Germinal center (tissue), 1 donor: ENCODE measurements around the gene NEURL1B.
A peak's percentile ranks its signal among the peaks of the same experiment; 100 is the strongest.
"Not testable (repeated sequence)": the region's sequence is repeated elsewhere in the genome, so short reads cannot be mapped to it uniquely, and the experiment has no call there.

Experiments used
- DNase-seq: peaks from one replicate; pipeline ENCODE4 v3.0.0; 2012; ENCODE audit warnings: mixed read lengths, low spot score

The NEURL1B gene

DNA sequence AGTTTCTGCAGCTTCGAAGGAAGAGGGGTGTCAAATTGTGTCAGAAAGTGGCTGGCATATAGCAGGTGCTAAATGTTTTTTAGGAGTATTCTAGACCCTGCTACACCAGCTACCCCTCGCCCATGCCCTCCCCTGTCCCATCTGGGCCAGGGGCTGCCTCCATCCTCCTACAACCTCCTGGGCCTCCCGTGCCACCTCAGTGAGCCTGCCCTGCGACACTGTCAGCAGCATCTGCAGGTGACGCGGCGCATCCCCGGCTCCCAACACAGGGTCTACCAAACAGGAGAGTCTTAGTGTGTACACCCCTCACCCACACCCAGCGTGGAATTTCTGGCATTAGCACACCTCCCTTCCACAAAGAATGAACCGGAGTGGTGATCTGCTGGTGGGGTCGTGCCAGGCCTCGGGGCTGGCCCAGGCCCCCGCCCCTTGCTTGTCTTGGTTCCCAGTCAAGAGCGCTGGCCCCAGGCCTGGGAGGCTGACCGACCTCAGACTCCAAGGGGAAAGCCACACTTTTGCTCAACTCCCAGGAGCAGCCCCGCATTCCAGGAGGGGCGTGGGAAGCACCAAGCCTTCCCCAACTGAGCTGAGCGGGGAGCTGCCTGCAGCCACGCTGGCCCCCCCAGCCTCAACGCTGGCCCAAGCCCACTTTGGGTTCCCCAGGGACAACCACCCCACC lies 55.2 kb downstream of the NEURL1B start:
- no peak for DNase-seq

DNA sequence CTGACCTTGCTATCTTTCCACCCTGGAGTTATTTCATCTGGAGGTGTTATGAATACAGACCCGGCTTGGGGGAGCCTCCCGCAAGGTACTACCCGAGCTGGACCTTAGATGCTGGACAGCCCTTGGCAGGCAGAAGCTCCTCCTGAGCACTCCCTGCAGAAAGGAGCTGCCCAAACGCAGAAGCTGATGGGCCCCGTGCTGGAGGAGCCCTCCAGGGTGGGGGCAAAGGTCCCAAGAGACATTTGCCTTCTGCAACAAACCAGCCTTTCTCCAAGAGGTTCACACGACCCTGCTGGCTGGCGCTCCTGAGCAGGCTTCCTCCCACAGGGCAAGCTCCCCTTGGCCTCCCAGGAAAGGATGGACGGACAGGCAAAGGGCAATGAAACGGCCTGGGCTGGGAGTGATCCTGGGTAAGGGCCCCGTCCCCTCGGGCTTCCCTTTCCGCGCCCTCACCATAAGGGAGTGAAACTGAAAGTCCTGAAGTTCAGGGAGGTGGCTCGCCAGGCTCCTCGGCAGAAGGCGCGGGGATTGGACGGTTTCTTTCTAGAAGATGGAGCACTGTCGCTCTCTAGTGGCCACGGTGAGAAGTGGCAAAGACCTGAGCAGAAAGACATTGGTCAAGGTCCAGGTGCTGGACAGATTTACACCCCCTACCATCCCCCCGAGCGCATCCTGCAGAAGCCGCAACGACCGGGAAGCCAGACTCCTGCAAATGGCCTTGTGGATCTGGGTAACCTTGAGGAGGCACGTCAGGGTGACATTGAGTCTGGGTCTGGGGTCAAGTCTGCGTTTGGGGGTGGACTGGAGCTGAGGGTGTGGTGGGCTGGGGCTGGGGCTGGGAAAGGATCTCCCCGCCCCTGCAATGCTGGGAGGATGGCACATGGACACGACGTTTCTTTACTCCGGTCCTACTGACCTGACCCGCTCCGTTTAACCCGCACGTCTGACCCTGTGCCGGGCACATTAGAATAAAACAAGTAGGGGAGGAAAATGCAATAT lies 56.4 kb downstream of the NEURL1B start:
- DNase-seq: peak; percentile 87

DNA sequence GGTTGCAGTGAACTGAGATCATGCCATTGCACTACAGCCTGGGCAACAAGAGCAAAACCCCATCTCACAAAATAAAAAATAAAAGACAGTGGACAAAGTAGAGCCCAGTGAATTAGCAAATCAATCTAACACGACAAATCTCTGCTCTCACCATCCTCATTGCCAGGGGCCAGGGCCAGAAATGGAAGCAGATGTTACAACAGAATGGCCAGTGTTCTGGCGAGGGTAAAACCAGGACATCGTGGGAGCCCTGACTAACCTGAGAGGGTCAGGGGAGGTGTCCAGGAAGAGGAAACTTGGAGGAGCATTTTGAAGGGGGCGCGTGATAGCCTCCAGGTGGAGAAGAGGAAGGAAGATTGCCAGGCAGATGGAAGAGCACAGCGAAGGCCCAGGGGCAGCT lies 58.4 kb downstream of the NEURL1B start:
- DNase-seq: no peak

DNA sequence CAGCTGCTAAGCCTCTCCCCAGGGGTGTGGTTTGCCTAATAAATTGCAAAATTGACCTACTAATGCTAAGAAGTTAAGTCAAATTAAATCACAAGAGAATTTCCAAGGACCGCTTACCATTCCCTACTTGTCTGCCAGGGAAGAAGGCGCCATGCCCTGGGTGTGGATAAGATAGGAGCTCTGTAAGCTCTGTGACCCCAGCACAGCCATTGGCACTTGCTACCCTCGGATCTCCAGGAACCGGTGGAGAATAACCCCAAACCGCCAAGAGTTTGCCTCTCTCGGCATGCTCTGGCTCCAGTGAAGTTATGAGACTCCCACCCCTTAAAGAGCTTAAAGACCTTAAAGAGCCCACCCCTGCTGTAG lies 58.9 kb downstream of the NEURL1B start:
- DNase-seq: no peak

DNA sequence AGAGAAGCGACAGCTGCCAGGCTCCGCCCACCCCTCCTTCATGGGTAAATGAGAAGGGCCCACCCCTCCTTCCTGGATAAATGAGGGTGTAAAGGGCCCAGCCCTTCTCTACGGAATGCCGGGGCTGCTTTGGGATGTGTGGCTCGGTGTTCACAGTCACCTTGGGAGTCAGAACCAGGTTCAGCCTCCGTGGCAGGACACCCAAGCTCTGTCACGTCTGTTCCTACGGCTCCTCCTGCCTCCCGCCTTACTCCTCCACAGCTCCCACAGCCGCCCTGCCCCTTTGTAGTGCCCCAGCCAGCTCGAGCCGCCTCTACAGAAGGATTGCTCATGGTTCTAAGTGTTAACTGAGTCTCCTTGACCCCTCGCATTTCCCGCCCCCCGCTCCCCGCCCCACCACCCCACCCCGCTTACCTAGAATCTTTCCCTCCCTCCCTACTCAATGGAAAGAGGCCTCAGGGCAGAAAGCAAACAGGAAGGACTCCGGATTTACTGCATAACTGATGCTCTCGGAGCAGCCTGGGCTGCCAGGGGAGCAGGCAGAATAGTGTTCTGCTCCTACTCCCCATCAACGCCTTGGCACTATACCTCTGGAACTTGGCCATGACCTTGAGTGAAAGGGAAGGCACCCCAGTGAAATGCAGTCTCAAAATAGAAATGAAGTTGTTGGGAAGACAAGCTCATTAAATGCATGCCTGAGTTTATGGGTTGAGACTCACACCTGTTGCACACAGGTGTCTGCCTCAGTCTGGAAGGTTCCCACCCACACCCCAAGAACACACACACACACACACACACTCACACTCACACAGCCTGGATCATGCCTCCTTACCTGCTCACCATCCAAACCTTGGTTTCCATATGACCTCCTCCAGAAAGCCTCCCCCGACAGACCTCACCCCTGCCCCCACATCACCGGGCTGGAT lies 59.6 kb downstream of the NEURL1B start:
- no peak for DNase-seq

DNA sequence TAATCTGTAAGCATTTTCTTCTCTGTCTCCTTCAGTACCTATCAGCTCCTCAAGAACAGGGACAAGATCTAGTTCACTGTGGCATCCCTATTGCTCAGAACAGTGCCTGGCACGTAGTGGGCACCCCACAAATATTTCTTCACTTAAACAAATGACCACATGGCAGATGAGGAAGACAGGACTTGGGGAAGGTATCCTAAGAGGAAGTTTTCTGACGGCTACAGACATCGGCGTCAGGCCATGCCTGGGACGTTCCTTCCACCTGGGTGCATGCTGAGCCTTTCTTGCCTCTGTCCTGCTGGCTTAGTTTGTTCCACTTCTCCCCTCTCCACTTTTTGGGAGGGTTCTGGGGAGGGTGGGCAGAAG lies 60.2 kb downstream of the NEURL1B start:
- no peak for DNase-seq

DNA sequence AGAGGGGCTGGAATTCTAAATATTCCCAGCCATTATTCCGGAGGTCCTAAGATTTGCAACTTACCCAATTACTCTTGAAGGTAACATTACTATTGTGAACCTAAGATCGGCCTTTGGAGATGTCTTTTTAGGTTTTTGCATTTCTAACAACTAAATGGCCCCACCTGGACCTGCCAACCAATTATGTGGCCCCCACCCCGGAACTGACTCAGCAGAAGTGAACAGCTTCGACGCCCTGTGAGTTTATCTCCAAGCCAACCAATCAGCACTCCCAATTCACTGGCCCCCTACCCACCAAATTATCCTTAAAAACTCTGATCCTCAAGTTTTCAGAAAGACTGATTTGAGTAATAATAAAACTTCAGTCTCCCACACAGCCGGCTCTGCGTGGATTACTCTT lies 62.9 kb downstream of the NEURL1B start:
- DNase-seq: no peak

DNA sequence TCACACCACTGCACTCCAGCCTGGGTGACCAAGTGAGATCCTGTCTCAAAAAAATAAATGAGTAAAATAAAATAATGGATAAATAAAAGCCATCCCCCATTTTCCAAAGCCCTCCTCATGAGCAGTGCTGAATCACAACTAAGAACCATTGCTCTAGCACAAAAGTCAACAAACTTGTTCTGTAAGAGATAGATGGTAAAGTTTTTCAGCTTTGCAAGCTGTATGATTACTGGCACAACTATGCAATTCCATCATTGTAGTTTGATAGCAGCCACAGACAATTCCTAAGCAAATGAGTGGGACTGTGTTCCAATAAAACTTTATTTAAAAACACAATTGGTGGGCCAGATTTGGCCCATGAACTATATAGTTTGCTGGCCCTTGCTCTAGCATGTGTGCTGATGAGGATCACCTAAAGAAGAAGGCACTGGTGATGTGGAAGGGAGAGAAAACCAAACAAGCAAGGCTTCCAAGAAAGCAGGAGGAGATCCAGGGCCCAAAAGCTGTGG lies 64.6 kb downstream of the NEURL1B start:
- DNase-seq: no peak

DNA sequence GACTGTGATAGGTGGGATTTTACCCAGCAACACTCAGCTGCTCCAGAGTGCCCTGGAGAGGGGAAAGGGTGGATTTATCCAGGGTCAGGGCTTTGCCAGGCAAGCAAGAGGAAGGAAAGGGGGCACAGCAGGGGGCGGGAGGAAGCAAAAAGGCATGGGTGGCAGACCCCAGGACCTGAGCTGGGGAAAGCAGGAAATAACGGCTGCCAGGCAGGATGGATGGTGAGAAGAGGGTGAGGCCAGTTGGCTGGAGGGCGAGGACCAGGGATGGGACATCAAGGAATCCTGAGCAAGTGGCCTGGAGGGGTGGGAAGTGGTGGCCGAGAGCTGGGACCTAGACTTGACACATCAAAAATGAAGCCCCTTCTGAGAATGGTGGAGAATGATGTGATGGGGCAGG lies 65.7 kb downstream of the NEURL1B start:
- DNase-seq: no peak

DNA sequence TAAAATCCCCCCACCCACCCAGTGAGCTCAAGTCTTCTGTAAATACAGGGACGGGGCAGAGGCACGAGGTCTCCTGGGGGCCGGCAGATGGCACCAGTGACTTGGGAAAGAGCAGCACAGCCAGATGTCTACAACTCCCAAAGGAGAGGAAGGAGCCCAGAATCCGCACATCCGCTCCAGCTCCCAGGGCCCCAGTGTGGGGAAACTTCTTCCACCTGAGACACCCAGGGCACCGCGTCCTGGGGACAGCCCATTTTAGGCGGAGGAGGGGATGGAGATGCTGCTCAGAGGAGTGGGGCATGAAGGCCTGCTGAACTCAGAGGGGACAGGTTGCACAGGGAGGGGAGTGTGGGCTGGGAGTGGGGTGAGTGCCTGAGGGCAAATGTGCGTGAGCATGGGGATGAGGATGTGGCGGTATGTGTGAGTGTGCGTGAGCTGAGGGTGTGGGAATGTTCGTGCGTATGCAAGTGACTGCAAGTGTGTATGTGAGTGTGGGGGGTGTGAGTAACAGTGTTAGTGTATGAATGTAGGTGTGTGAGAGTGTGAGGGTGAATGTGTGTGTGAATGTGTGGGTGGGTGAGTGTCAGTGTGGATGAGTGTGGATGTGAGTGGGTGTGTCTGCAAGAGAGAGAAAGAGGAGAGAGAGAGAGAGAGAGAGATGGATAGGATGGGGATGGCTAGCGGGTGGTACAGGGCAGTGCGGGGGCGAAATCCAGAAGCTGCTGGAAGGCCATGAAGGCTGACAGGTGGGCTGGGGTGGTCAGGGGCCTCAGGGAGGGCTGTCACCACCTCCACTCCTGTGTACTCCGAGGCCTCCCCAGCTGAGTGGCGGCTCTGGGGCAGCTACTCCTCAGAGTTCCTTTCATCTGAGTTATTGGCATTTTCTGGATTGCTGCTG lies 66.5 kb downstream of the NEURL1B start:
- DNase-seq: no peak

DNA sequence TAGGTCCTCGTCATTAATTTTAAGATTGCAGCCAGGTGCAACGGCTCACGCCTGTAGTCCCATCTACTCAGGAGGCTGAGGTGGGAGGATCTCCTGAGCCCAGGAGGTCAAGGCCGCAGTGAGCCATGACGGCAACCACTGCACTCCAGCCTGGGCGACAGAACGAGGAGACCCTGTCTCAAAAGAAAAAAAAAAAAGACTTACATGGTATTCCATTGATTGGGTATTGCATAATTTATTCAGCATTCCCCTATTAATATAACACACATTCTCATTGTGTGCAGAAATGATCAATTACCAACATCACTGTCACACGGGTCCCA lies 67.1 kb downstream of the NEURL1B start:
- DNase-seq: no peak

DNA sequence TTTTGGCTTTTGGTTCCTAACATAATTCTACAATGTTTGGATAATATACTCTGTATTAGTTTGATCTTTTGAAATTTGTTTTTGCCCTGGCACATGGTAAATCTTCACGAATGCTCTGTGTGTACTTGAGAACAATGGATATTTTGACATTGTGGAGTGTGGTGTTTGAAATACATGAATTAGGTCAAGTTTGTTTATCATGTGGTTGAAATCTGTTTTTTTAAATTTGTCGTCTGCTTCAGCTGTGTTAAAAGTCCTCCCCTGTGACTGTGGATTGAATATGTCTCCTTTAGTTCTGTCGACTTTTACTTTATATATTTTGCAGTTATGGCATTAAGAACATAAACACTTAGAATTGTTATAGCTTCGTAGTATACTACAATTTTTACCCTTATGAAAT lies 69.6 kb downstream of the NEURL1B start:
- no peak for DNase-seq

DNA sequence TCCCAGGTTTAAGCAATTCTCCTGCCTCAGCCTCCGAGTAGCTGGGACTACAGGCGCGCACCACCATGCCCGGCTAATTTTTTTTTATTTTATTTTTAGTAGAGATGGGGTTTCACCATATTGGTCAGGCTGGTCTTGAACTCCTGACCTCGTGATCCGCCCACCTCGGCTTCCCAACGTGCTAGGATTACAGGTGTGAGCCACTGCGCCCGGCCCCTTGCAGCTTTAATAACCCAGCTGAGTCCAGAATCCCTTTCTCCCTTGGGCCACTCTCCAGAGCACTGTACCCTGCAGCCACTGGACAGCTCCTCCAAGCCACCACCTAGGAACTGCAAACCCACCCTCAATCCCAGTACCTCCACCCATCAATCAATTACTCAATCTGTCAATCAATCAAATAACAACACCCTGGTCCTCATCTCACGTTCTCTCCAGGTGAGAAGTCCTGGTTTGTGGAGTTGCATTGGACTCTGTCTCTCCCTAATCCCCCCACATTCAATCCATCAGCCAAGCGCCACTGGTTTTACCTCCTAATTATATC lies 70.3 kb downstream of the NEURL1B start:
- DNase-seq: not testable (repeated sequence)

DNA sequence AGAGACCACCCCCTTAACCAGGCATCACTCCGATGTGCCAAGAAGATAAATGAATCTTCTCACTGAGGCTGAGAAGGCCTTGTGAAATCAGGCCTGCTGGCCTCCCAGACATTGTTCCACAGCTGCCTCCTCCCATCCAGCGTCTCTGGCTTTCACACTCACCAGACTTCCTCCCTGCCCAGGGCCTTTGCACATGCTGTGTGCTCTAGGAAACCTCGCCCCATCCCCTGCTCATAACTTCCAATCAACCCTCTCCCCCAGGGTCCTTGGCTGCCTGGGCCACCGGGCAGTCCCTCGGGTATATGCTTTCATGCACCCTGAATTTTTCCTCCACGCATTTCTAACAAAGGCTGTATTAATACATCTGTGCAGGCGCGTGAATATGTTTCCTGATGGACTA lies 71.5 kb downstream of the NEURL1B start:
- no peak for DNase-seq

DNA sequence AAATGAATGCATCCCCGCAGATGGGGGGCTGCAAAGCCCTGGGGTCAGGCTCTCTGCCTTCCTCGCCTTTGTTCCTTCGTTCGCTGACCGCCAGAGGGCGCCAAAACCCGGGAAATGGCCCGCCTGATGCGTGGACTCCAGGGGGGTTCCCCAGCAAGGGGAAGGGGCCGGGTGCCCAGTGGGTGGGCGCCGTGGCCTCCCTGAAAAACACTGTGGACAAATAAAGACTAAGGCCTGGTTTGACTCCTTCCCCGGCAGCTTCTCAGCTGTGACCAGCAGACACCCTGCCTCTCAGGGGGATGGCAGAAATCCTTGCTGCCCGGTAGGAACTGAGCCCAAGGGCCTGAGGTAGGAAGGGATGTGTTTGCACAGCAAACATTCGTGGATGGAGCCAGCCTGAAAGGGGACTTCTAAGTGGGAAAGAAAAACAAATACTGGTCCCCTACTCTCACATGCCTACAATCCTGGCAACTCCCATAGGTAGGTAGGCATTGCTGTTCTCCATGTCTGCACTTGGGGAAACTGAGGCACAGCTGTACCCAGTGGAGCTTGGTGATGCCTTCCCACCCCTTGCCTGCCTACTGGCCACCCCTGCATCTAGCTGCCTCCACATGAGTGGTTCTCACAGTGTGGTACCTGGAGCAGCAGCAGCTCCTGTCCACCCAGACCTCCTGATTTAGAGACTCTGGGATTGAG lies 72.2 kb downstream of the NEURL1B start:
- DNase-seq: peak; percentile 66

DNA sequence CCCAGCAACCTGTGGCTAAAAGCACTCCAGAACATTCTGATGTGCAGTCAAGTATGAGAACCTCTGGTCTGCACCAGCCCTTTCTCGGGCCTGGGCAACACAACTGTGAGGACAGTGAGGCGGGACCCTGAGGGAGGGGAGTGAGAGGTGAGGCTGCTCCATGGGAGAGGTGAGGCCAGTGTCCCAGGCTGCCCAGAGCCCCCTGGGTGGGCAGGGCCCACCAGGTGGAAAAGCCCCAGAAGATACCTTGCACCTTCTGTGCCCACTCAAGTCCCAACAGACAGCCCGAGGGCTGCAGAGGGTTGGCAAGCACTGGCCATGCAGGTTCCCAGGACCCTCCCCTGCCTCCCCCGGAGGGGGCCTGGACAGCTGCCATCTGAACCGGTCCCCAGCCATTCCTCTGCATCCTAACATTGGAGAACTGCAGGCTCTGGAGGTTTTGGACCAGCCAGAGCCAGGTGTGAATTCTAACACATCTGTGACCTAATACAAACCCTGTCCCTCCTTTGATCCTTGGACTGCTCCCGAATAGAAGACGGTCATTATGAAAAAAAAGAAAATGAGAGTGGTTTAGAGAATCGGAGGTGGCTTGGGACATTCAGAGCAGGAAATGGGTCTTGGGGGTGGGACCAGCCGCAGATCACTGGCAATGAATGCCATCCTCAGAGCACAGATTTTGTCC lies 72.9 kb downstream of the NEURL1B start:
- no peak for DNase-seq

DNA sequence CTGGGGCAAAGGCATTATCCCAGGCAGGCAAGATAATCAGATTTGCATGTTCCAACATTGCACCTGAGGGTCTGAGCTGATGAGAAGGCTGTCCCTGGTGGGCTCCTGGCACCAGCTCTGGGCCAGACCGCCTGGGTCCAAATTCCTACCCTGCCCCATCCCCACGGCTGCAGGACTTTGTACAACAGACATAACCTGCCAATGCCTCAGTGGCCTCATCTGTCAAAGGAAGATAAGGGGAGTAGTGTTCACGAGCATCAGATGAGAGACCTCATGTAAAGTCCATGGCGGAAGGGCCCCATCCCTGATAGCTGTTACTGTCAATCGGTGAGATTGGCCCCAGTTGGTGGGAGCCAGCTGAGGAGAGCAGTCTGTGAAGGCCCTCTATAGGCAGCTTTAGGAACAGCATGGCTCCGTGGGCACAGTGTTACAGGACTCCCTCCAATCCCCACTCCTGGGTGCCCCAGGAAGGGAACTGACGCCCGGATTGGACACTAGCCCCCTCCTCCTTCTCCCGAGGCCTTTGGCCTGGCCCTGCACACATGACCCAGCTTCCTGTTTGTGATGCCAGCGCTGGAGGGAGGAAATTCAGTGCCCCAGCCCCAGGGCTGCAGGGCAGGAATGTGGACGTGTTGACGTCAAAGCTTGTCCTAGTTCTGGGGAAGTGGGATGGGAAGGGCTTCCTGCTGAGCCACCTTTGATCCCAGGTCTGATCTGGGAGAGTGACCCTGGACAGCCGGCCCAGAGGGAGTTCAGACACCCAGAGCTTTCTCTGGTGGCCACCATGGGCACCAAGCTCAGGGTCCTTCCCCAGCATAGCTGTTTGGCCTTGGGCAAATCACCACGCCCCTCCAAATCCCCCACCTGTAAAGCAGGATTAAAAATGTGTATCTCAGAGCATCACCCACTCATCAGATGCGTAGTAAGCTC lies 73.7 kb downstream of the NEURL1B start:
- DNase-seq: peak; percentile 76

DNA sequence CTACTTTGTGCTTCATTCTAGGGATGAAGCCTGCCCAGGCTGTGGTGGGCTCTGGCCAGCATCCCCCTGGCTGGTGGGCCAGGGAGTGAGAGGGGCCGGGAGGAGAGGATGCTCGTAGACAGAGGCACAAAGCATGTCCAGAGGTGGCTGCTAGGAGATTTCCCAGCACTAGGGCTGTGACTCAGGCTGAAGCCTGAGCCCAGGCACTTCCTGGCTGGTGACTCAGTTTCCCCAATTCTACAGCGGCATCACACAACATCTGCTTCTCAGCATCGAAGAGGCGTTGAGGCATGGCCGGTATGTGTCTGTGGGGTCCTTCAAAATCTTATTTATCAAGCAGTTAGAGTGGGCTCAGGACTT lies 74.3 kb downstream of the NEURL1B start:
- DNase-seq: no peak
